Measurements from ENCODE around the gene NOX5. TPM values are rescaled to one million over a fixed set of nuclear protein-coding genes. Genes with fewer than 3 reads are reported as not detected.

Gene NOX5
- polyA plus RNA-seq, 1 donor = 0.16 TPM

DNA sequence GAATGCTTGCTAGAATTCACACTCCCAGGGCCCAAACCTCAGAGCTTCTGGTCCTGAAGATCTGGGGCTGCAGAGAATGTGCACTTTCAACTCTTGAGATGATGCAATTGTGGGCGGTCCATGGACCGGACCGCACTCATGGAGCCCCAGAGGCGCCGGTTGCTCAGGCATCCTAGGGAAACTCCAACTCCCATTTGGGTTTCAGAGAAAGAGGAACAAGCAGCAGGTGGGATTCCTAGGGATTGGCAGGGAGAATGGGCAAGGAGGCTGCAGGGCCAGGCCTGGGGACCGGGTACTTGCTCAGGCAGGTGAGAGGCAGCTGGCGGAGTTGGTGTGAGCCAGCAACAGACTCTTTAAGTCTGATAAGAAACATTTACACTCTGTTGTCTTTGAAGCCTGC is 3.5 kb downstream of the NOX5 start:
- H3K4me1 ChIP-seq (ENCODE audit: control insufficient read depth, insufficient read depth, low read length) = no peaks in the 10 kb centered on the region
- no peaks in the 10 kb centered on the region for H3K36me3 ChIP-seq (ENCODE audit: control insufficient read depth, insufficient read depth, low read length)
- H3K4me3 ChIP-seq (ENCODE audit: low read length) = no peak overlapping the region
- H3K9me3 ChIP-seq (ENCODE audit: control insufficient read depth, low read depth, low read length) = no peaks in the 10 kb centered on the region
- DNase-seq = peak; percentile 31 to 66
- H3K27me3 ChIP-seq (ENCODE audit: control insufficient read depth, insufficient read depth, low read length) = no peaks in the 10 kb centered on the region
- H3K27ac ChIP-seq (ENCODE audit: low read length) = no peak overlapping the region
- no CpG with 5 or more reads among the region's 7 CpGs for WGBS (ENCODE audit: insufficient coverage, low lambda C conversion rate)

DNA sequence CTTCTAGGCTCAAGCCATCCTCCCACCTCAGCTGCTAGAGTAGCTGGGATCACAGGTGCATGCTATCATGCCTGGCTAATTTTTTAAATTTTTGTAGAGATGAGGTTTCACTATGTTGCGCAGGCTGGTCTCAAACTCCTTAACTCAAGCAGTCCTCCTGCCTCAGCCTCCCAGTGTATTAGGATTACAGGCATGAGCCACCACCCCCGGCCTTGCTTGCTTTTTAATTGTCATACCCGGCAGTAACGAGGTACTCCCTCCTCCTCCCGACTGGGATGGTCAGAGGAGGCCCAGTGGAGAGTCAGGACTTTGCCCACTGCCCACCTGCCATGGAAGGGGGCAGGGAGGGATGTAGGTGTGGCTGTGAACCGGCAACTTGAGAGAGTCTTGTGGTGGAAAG is 4.5 kb downstream of the NOX5 start:
- Histone ChIP-seq H3K36me3 (ENCODE audit: control insufficient read depth, insufficient read depth, low read length) (no peaks in the 10 kb centered on the region), H3K4me3 (ENCODE audit: low read length) (no peak overlapping the region), H3K27me3 (ENCODE audit: control insufficient read depth, insufficient read depth, low read length) (no peaks in the 10 kb centered on the region), H3K9me3 (ENCODE audit: control insufficient read depth, low read depth, low read length) (no peaks in the 10 kb centered on the region), H3K27ac (ENCODE audit: low read length) (no peak overlapping the region), H3K4me1 (ENCODE audit: control insufficient read depth, insufficient read depth, low read length) (no peaks in the 10 kb centered on the region)
- no peak for DNase-seq
- WGBS (ENCODE audit: insufficient coverage, low lambda C conversion rate) = 60% methylated on average over 1 of the region's 6 CpGs

GRCh38 chr15:69021895-69022294 is 7.4 kb downstream of the NOX5 start:
- DNase-seq = no peak
- no CpG with 5 or more reads among the region's 2 CpGs for WGBS (ENCODE audit: insufficient coverage, low lambda C conversion rate)

GRCh38 chr15:69025320-69025719 is 10.8 kb downstream of the NOX5 start:
- Histone ChIP-seq H3K36me3 (ENCODE audit: control insufficient read depth, insufficient read depth, low read length) (no peaks in the 10 kb centered on the region), H3K4me1 (ENCODE audit: control insufficient read depth, insufficient read depth, low read length) (no peaks in the 10 kb centered on the region), H3K27ac (ENCODE audit: low read length) (no peak overlapping the region), H3K27me3 (ENCODE audit: control insufficient read depth, insufficient read depth, low read length) (peaks cover 4% of the 10 kb centered on the region), H3K9me3 (ENCODE audit: control insufficient read depth, low read depth, low read length) (no peaks in the 10 kb centered on the region), H3K4me3 (ENCODE audit: low read length) (no peak overlapping the region)
- WGBS (ENCODE audit: insufficient coverage, low lambda C conversion rate) = 80% methylated on average over 2 of the region's 5 CpGs
- no peak for DNase-seq

More at GRCh38 chr15:69021895-69022294, 7.4 kb downstream of the NOX5 start:
- no peak overlapping the region for H3K4me3 ChIP-seq (ENCODE audit: low read length)
- H3K9me3 ChIP-seq (ENCODE audit: control insufficient read depth, low read depth, low read length) = no peaks in the 10 kb centered on the region
- no peaks in the 10 kb centered on the region for H3K36me3 ChIP-seq (ENCODE audit: control insufficient read depth, insufficient read depth, low read length)
- H3K4me1 ChIP-seq (ENCODE audit: control insufficient read depth, insufficient read depth, low read length) = no peaks in the 10 kb centered on the region
- no peaks in the 10 kb centered on the region for H3K27me3 ChIP-seq (ENCODE audit: control insufficient read depth, insufficient read depth, low read length)
- H3K27ac ChIP-seq (ENCODE audit: low read length) = no peak overlapping the region

GRCh38 chr15:69026355-69026754 is 11.9 kb downstream of the NOX5 start:
- H3K36me3 ChIP-seq (ENCODE audit: control insufficient read depth, insufficient read depth, low read length) = no peaks in the 10 kb centered on the region
- H3K4me1 ChIP-seq (ENCODE audit: control insufficient read depth, insufficient read depth, low read length) = no peaks in the 10 kb centered on the region
- H3K27me3 ChIP-seq (ENCODE audit: control insufficient read depth, insufficient read depth, low read length) = peaks cover 7% of the 10 kb centered on the region
- no peak overlapping the region for H3K27ac ChIP-seq (ENCODE audit: low read length)
- H3K9me3 ChIP-seq (ENCODE audit: control insufficient read depth, low read depth, low read length) = no peaks in the 10 kb centered on the region
- DNase-seq = no peak
- WGBS (ENCODE audit: insufficient coverage, low lambda C conversion rate) = no CpG with 5 or more reads among the region's 5 CpGs
- H3K4me3 ChIP-seq (ENCODE audit: low read length) = no peak overlapping the region

DNA sequence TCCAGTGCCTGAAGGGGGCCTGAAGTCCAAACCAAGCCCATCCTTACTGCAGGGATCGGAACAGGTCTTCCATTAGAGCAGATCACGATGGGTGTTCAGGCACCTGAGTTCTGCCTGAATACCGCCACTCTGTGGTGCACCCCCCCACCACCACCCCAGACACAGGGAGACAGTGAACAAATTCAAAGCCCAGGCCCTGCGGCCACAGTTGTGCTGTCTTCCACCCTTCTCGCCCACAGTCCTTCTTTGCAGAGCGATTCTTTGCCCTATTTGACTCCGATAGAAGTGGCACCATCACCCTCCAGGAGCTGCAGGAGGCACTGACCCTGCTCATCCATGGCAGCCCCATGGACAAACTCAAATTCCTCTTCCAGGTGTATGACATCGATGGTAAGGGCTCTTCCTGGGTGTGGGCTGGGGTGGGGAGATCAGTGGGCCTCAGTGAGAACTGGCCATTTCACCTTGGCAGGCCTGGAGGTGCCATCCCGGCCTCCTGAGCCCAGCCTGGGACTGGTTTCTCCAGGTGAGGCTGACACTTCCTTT is 13.6 kb downstream of the NOX5 start:
- no peak overlapping the region for H3K27ac ChIP-seq (ENCODE audit: low read length)
- H3K36me3 ChIP-seq (ENCODE audit: control insufficient read depth, insufficient read depth, low read length) = no peaks in the 10 kb centered on the region
- no peaks in the 10 kb centered on the region for H3K9me3 ChIP-seq (ENCODE audit: control insufficient read depth, low read depth, low read length)
- peaks cover 14% of the 10 kb centered on the region for H3K27me3 ChIP-seq (ENCODE audit: control insufficient read depth, insufficient read depth, low read length)
- no peak for DNase-seq
- peaks cover 4% of the 10 kb centered on the region for H3K4me1 ChIP-seq (ENCODE audit: control insufficient read depth, insufficient read depth, low read length)
- no peak overlapping the region for H3K4me3 ChIP-seq (ENCODE audit: low read length)
- no CpG with 5 or more reads among the region's 9 CpGs for WGBS (ENCODE audit: insufficient coverage, low lambda C conversion rate)

- Histone ChIP-seq H3K27ac (ENCODE audit: low read length) (no peak overlapping the region), H3K36me3 (ENCODE audit: control insufficient read depth, insufficient read depth, low read length) (no peaks in the 10 kb centered on the region), H3K4me3 (ENCODE audit: low read length) (peak overlapping the region; percentile 18), H3K9me3 (ENCODE audit: control insufficient read depth, low read depth, low read length) (no peaks in the 10 kb centered on the region), H3K4me1 (ENCODE audit: control insufficient read depth, insufficient read depth, low read length) (peaks cover 4% of the 10 kb centered on the region), H3K27me3 (ENCODE audit: control insufficient read depth, insufficient read depth, low read length) (peaks cover 17% of the 10 kb centered on the region)
- no CpG with 5 or more reads among the region's 42 CpGs for WGBS (ENCODE audit: insufficient coverage, low lambda C conversion rate)
- DNase-seq = peak; percentile 65 to 71
Measured at GRCh38 chr15:69031013-69032001, 16.8 kb downstream of the NOX5 start.

DNA sequence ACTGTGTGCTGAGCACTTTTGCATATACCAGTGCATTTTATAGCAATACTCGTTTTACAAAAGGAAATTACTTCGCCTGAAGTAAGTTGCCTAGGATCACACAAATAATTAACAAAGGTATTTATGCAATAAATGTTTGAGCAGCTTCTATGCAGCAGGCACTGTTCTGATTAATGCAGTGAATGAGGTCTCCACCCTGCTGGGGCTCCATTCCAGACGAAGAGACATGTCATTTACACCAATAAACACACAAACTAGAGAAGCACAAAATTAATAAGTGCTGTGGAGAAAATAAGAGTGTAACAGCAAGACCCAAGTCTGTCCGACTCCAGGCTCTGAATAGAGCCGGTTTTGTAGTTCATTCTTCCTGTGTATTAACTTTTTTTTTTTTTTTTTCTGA is 17.5 kb downstream of the NOX5 start:
- H3K4me1 ChIP-seq (ENCODE audit: control insufficient read depth, insufficient read depth, low read length) = peaks cover 4% of the 10 kb centered on the region
- no peaks in the 10 kb centered on the region for H3K9me3 ChIP-seq (ENCODE audit: control insufficient read depth, low read depth, low read length)
- no peak overlapping the region for H3K27ac ChIP-seq (ENCODE audit: low read length)
- no peaks in the 10 kb centered on the region for H3K36me3 ChIP-seq (ENCODE audit: control insufficient read depth, insufficient read depth, low read length)
- WGBS (ENCODE audit: insufficient coverage, low lambda C conversion rate) = 27% methylated on average over 2 of the region's 5 CpGs
- peaks cover 17% of the 10 kb centered on the region for H3K27me3 ChIP-seq (ENCODE audit: control insufficient read depth, insufficient read depth, low read length)
- H3K4me3 ChIP-seq (ENCODE audit: low read length) = no peak overlapping the region
- no peak for DNase-seq

DNA sequence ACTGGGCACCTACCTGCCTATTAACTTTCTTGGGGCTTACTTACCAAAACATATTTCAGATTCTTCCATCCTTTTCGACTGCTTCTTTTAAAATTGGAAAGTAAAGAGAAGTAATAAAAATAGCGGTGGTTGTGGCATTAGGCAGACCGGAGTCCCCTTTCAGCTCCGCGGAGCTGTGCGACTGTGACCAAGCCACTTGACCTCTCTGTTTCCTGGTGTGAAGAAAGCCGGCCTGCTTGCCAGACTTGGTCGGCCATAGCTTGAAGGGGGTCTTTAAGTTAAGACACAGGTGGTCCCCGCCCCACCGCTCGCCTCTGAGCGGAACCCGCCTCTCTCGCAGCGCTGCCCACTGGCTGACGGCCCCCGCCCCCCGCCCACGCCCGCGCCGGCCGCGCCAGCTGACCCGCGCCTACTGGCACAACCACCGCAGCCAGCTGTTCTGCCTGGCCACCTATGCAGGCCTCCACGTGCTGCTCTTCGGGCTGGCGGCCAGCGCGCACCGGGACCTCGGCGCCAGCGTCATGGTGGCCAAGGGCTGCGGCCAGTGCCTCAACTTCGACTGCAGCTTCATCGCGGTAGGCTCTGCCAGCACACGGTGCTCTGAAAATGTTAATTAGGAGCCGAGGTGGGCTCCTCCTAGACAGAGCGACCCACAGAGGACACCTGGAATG is 18.3 kb downstream of the NOX5 start:
- H3K4me1 ChIP-seq (ENCODE audit: control insufficient read depth, insufficient read depth, low read length) = peaks cover 4% of the 10 kb centered on the region
- no peak for DNase-seq
- 83% methylated on average over 2 of the region's 43 CpGs for WGBS (ENCODE audit: insufficient coverage, low lambda C conversion rate)

GRCh38 chr15:69034352-69034751 is 19.9 kb downstream of the NOX5 start:
- WGBS (ENCODE audit: insufficient coverage, low lambda C conversion rate) = no CpG with 5 or more reads among the region's 4 CpGs
- Histone ChIP-seq H3K4me1 (ENCODE audit: control insufficient read depth, insufficient read depth, low read length) (peaks cover 4% of the 10 kb centered on the region), H3K36me3 (ENCODE audit: control insufficient read depth, insufficient read depth, low read length) (no peaks in the 10 kb centered on the region), H3K9me3 (ENCODE audit: control insufficient read depth, low read depth, low read length) (no peaks in the 10 kb centered on the region), H3K4me3 (ENCODE audit: low read length) (no peak overlapping the region), H3K27ac (ENCODE audit: low read length) (no peak overlapping the region), H3K27me3 (ENCODE audit: control insufficient read depth, insufficient read depth, low read length) (peaks cover 13% of the 10 kb centered on the region)
- DNase-seq = no peak

More for the DNA sequence above, 18.3 kb downstream of the NOX5 start:
- Histone ChIP-seq H3K36me3 (ENCODE audit: control insufficient read depth, insufficient read depth, low read length) (no peaks in the 10 kb centered on the region), H3K27ac (ENCODE audit: low read length) (no peak overlapping the region), H3K4me3 (ENCODE audit: low read length) (no peak overlapping the region), H3K9me3 (ENCODE audit: control insufficient read depth, low read depth, low read length) (no peaks in the 10 kb centered on the region), H3K27me3 (ENCODE audit: control insufficient read depth, insufficient read depth, low read length) (peaks cover 17% of the 10 kb centered on the region)
